Activated CD4-positive, CD25-positive, alpha-beta regulatory T cell (primary cell): Measurements from ENCODE around the gene EEF1AKMT2.
"Not testable (repeated sequence)": the region's sequence is repeated elsewhere in the genome, so short reads cannot be mapped to it uniquely, and the experiment has no call there.

Source experiments
- DNase-seq, 4 experiments: peaks; one replicate each; lab custom pipeline; 2025; lab: John Stamatoyannopoulos, UW

Gene EEF1AKMT2

GRCh38 chr10:124791547-124792348, at the start of gene EEF1AKMT2:
TSS of gene EEF1AKMT2 (minus strand) at chr10:124791887. CDS start at chr10:124791833, 54 bp downstream.
- peak; percentile 64 to 75 (median 69) for DNase-seq

- DNase-seq = no peak
Measured at GRCh38 chr10:124837687-124838086, 46.0 kb upstream of the EEF1AKMT2 start.

DNA sequence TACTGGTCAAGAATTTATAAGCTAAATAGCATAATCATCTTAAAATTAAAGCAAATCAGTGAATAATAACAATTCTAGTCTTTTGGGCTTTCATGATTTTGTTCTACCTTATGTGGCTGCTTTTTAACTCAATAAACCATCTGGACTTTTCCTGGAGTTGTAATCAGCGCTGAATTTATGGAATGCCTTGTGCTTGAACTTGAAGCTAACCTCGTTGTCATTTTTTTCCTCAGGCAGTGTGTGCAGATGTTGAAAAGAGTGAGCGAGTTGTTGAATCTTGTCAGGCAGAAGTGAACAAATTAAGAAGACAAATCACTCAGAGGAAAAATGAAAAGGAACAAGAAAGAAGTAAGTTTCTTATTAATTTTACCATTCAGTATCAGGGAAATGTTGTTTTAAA, 39.4 kb upstream of the EEF1AKMT2 start:
- no peak for DNase-seq

GRCh38 chr10:124830445-124830844, 38.8 kb upstream of the EEF1AKMT2 start:
- DNase-seq = no peak

DNA sequence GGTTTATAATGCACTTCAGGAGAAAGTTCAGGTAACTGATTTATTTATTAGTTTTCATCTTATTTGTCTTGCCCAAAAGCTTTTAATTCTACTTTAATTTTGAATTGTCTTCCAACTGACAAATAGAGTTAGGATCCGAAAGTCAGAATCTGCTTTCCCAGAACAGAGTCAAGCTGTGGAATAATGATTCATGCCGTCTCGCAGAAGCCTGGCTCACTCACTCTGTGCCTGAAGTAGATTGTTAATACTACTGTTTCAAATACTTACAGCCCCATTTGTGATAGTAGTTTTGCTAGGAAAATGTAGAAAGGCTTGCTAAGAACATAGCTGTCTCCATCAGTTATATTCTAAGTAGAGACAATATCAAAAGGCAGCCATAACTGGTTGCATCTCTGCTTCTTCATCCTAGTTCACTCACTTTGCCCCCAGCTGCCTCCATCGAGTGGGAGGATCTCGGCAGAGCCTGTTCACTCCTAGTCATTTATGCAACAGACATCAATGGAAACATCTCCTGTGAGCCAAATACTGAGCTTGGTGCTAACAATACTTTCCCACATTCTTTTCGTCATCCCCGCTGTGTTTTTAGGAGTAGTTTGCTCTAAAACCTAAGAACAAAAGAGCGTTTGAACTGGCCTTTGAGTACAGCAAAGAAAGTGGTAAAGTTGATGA, 37.9 kb upstream of the EEF1AKMT2 start:
- no peak for DNase-seq

GRCh38 chr10:124827474-124827873, 35.8 kb upstream of the EEF1AKMT2 start:
- no peak for DNase-seq

DNA sequence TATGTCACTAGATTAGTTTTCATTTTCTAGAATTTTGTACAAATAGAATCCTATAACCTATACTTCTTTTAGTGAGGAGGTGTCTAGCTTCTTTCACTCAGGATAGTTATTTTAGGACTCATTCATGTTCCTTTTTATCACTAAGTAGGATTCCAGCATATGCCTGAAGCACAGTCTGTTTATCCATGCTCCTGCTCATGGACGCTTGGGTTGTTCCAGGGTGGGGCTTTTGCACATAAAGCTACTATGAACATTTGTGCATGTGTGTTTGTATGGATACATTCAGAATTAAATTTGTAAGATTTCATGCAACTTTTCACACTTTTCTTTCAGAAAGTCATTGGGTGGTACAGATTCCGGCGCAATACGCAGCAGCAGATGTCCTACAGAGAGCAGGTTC, 34.6 kb upstream of the EEF1AKMT2 start:
- no peak for DNase-seq

- DNase-seq = no peak
Measured at GRCh38 chr10:124825702-124826101, 34.0 kb upstream of the EEF1AKMT2 start.

DNA sequence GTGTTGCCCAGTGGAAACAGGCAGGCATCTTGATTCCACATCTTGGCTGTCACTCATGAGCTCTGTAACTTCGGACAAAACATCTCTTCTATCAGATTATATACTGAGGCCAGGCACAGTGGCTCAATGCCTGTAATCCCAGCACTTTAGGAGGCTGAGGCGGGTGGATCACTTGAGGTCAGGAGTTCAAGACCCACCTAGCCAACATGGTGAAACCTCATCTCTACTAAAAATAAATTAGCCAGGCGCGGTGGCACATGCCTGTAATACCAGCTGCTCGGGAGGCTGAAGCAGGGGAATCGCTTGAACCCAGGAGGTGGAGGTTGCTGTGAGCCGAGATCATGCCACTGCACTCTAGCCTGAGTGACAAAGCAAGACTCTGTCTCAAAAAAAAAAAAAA, 33.2 kb upstream of the EEF1AKMT2 start:
- DNase-seq = not testable (repeated sequence)

- no peak for DNase-seq
Measured at GRCh38 chr10:124824507-124824906, 32.8 kb upstream of the EEF1AKMT2 start.

GRCh38 chr10:124821520-124821919, 29.8 kb upstream of the EEF1AKMT2 start:
- DNase-seq = no peak

DNA sequence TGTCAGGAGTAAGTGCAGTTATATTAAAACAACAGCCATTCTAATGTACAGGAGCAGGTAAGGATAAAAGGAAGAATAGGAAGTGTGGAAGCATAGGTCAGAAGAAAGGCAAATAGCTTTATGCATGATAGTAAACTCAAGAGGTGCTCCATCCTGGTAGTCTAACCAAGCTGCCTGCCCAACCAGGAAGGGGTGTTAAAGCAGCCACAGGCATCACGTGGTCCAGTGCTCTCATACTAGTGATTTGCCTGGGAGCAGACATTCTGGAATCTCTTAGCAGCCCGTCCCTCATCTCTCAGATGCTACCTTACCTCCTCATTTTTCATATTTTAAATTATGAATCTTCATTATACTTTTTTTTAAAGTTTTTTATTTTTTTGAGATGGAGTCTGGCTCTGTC, 28.4 kb upstream of the EEF1AKMT2 start:
- no peak for DNase-seq

- DNase-seq = no peak
Measured at GRCh38 chr10:124802313-124802675, 10.6 kb upstream of the EEF1AKMT2 start.

GRCh38 chr10:124799211-124799610, 7.5 kb upstream of the EEF1AKMT2 start:
- DNase-seq = no peak

DNA sequence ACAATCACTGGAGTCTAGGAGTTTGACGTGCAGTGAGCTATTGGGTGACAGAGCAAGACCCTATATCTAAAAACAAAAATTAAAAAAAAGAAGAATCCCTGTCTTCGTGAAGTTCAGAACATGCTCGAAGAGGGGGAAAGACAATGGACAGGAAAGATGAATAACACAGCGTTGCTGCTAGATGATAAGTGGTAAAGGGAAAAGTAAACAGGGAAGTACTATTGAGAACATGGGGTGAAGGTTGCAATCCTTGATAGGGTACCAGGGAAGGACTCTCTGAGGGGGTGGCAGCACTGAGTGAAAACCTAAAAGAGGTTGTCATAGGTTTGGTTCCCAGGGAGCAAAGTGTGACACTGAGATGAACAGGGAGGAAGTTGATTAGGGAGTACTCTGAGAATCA, 7.1 kb upstream of the EEF1AKMT2 start:
- no peak for DNase-seq

DNA sequence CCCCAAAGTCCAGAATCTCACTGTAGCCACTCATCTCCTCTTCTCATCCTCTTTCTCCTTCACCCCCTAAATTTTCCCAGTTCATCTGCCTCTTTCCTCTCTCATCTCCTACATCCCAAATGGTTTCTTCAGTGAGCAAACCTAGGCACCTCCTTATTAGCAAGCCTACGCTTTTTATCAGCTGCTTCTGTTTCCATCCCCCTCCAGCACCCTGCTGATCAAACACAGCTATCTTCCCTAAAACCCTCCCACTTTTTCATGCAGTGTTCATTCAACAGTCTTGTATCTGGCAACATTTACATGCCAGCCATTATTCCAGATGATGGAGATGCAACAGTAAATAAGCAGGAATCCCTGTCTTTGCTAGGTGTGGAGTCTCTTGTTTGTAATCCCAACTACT, 6.7 kb upstream of the EEF1AKMT2 start:
- no peak for DNase-seq

DNA sequence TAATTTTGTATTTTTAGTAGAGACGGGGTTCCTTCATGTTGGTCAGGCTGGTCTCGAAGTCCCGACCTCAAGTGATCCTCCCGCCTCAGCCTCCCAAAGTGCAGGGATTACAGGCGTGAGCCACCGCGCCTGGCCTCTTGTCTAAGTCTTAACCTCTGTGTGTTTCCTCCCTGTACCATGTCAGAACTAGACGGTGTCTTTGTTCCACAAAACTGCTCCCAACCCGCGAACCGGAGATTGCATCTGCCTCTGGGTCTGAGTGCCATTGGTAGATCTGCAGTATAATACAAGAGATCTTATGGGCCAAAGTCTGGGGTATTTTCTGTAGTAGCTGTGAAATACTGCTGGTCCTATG, 1.3 kb upstream of the EEF1AKMT2 start:
- DNase-seq = no peak

- not testable (repeated sequence) for DNase-seq
Measured at GRCh38 chr10:124782900-124783299, 8.8 kb downstream of the EEF1AKMT2 start.

DNA sequence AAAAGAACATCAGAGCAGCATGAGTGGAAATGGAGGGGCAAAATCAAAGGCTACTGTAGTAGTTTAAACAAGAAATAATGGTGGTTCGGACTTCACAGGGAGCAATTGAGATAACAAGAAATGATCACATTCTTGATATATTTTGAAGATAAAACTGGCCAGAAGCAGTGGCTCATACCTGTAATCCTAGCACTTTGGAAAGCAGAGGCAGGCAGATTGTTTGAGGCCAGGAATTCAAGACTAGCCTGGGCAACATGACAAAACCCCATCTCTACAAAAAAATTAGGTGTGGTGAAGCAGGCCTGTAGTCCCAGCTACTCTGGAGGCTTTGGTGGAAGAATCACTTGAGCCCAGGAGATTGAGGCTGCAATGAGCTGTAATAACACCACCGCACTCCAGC, 22.9 kb downstream of the EEF1AKMT2 start:
- no peak for DNase-seq

DNA sequence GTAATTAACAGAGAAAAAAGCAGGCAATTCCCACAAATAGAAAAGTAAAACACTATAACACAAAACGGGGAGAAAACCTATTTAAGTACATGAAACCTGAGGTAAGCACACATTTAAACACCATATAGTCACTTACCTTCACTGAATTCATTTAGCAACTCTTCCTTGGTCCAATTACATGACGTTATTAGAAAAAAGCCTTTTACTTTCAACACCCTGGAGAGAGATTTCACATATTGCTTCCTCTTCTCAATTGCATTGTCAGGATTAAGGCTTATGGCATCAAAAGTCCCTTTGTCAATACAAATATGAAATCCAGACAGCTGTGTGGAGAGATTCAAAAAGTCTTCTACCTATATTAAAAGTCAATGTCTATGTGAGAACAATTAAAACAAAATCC, 26.4 kb downstream of the EEF1AKMT2 start:
- no peak for DNase-seq

DNA sequence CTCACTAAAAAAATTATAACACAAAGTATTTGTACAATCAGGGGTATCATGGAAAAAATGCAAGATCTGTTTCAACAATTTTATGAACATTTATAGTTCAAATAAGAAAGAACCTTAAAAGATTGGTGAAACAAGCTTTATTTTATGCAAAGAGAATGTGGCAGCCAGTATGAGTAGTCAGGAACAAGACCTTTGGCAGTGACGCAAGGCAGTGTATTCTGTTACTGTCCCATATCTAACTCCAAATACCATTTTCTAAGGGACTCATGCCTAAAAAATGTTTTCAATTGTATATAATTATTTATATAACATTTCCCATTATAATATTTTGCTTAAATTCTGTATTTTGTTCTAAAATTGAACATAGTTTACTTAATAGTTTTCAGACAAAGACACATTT, 28.4 kb downstream of the EEF1AKMT2 start:
- no peak for DNase-seq

DNA sequence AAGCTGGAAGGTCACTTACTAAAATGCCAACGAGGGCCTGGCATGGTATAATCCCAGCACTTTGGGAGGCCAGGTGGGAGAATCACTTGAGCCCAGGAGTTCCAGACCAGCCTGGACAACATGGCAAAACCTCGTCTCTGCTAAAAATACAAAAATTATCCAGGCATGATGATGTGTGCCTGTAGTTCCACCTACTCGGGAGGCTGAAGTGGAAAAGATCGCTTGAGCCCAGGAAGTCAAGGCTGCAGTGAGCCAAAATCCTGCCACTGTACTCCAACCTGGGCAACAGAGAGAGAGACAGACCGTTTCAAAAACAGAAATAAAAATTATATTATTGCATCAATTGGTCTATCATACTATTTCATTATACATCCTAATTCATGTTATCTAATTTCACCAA, 29.4 kb downstream of the EEF1AKMT2 start:
- DNase-seq = no peak

GRCh38 chr10:124756156-124756903, 35.4 kb downstream of the EEF1AKMT2 start:
- no peak for DNase-seq
